A172 (cell line): ENCODE data around the gene HYAL4. TPM values are rescaled to one million over a fixed set of nuclear protein-coding genes. Genes with fewer than 3 reads are reported as not detected.

ENCODE experiments used
- DNase-seq: peaks from one replicate; pipeline ENCODE4 v3.0.0-alpha.2; 2015; ENCODE audit warnings: low spot score
- total RNA-seq: library from RNA; depleted of rRNA; stranded (reverse); fragments of >200 nt; shearing (Covaris generic); gene quantifications from 2 replicates; pipeline ENCODE4 v1.2.3, GENCODE V29; 2014; rRNA removed

The HYAL4 gene
- total RNA-seq, 1 experiment from 2014 or later = not detected

GRCh38 chr7:123901101-123901500 is 56.1 kb downstream of the HYAL4 start:
- DNase-seq = no peak

GRCh38 chr7:123905714-123906113 is 60.7 kb downstream of the HYAL4 start:
- DNase-seq = no peak

- DNase-seq = peak; percentile 26
These were observed 71.3 kb downstream of the HYAL4 start for GRCh38 chr7:123916240-123916724.

- DNase-seq = no peak
These were observed 72.9 kb downstream of the HYAL4 start for GRCh38 chr7:123917878-123918277.

- DNase-seq = no peak
These were observed 73.3 kb downstream of the HYAL4 start for GRCh38 chr7:123918309-123918708.

GRCh38 chr7:123923599-123923998 is 78.6 kb downstream of the HYAL4 start:
- no peak for DNase-seq

GRCh38 chr7:123924941-123925340 is 80.0 kb downstream of the HYAL4 start, which contains the start of gene SPAM1:
TSS of gene SPAM1 (plus strand) at chr7:123925241. CDS start at chr7:123953571, 28,330 bp downstream.
- DNase-seq = no peak

Other genes starting within 250 kb of the HYAL4 start
- not detected in 2 replicates for gene ASB15, start 243.3 kb upstream of the HYAL4 start, total RNA-seq
- gene LMOD2, start 189.3 kb upstream of the HYAL4 start, total RNA-seq = not detected in 2 replicates
- 12.1 and 12.4 TPM in 2 replicates for gene WASL, start 96.2 kb upstream of the HYAL4 start, total RNA-seq
- not detected in 2 replicates for gene SPAM1, start 80.1 kb downstream of the HYAL4 start, total RNA-seq
- gene TMEM229A, start 187.9 kb downstream of the HYAL4 start, total RNA-seq = not detected in 2 replicates